ENCODE results near the gene ACADVL.

DNA sequence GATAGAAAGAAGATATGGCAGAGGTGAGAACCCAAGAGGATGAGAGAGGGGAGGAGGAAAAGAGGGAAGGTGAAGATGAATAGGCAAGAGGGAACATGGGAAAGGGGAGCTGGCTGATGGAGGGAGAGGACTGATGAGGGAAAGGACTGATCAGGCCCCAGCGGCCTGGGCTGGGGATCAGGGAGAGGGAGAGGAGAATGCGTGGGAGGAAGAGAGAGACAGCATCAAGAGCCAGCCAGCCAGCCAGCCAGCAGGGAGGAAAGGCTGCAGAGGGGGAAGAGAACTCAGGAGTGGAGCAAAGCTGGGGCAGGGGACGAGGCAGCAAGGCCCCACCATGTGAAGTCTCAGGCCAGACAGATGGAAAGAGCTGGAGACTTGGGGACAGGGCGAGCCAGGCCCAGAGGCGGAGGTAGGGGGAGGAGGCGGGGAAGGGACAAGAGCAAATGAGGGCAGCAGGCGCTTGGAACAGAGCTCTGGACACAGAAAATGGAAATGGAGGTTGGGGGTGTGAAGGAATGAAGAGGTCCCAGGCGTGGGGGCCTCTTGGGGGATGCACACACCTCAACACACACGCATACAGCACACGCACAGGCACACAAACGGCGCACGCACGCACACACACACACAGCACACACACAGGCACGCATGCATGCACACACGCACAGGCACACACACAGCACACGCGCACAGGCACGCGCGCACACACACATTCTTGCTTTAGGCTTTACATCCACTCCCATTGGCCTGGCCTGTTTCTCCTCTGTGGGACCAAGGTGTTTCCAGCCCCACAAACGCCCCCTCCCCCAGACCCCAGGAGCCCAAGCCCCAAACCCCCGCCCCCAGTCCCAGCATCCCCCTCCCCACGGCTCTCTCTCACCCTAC is 12.4 kb upstream of the ACADVL start:
- TF ChIP-seq EP300 (IDR thresholded peaks at IDR 0.05; ENCODE audit: low read depth) (no peak), POLR2A (IDR thresholded peaks at IDR 0.05) (no peak), POLR2AphosphoS5 (IDR thresholded peaks at IDR 0.05) (no peak)
- TF ChIP-seq, protein P1, sequence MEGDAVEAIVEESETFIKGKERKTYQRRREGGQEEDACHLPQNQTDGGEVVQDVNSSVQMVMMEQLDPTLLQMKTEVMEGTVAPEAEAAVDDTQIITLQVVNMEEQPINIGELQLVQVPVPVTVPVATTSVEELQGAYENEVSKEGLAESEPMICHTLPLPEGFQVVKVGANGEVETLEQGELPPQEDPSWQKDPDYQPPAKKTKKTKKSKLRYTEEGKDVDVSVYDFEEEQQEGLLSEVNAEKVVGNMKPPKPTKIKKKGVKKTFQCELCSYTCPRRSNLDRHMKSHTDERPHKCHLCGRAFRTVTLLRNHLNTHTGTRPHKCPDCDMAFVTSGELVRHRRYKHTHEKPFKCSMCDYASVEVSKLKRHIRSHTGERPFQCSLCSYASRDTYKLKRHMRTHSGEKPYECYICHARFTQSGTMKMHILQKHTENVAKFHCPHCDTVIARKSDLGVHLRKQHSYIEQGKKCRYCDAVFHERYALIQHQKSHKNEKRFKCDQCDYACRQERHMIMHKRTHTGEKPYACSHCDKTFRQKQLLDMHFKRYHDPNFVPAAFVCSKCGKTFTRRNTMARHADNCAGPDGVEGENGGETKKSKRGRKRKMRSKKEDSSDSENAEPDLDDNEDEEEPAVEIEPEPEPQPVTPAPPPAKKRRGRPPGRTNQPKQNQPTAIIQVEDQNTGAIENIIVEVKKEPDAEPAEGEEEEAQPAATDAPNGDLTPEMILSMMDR (IDR thresholded peaks at IDR 0.05) = no peak
